HCT116 (cell line): Measurements from ENCODE around the gene SHISA4. TPM values are rescaled to one million over a fixed set of nuclear protein-coding genes. Genes with fewer than 3 reads are reported as not detected.

Experiments used
- ATAC-seq: fragments of 200-7000 bp; cut with Tn5 transposase; 2 replicates; pipeline ENCODE4 v1.9.1; 2020; ENCODE audit warnings: mild to moderate bottlenecking, moderate library complexity
- BruUV-seq: library from RNA; stranded (reverse); fragments of 400-500 nt; replicated peaks from 2 replicates; lab custom pipeline; 2021; lab: Mats Ljungman, UMichigan
- CTCF ChIA-PET: fragments of 300-600 bp; sonication (Branson Sonifier 250); formaldehyde crosslinking; loops from one replicate; lab custom pipeline; 2021; ENCODE audit warnings: antibody characterized with exemption; lab: Charles Lee
- POLR2A ChIA-PET: fragments of 300-600, 350-600 bp; sonication (Branson Sonifier 250); formaldehyde crosslinking; loops from one replicate; lab custom pipeline; 2021; ENCODE audit warnings: antibody characterized with exemption; lab: Charles Lee
- RAD21 ChIA-PET, 2 experiments: fragments of 300-600 bp; sonication (Branson Sonifier 250); formaldehyde crosslinking; loops; one replicate each; lab custom pipeline; 2023; ENCODE audit warnings: low total read pairs in 2 of 2; ENCODE audit not compliant: uncharacterized antibody in 2 of 2, unreplicated experiment in 2 of 2, low non-redundant PET in 1 of 2; lab: Charles Lee
- DNase-seq: peaks from one replicate; pipeline ENCODE4 v3.0.0-alpha.2; 2010; ENCODE audit warnings: low read depth, low spot score
- H2AFZ ChIP-seq: fragments of 200-600 bp; shearing (Covaris generic), sonication (generic); 2 replicates; pipeline ENCODE4 v1.6.1; 2017; ENCODE audit warnings: low read depth, mixed run types, mixed read lengths, antibody characterized with exemption, low read length; ENCODE audit not compliant: poor library complexity, severe bottlenecking
- H3K27ac ChIP-seq: 2 replicates; pipeline ENCODE4 v1.5.1; 2012; ENCODE audit warnings: low read depth, low read length
- H3K27me3 ChIP-seq: fragments of 200-600 bp; sonication (generic); 2 replicates; pipeline ENCODE4 v1.6.1; 2016; ENCODE audit warnings: mixed run types, low read length, mixed read lengths; ENCODE audit not compliant: insufficient read depth
- H3K36me3 ChIP-seq, 2 experiments: fragments of 200-500 bp in 1 of 2; fragments of 200-600 bp in 1 of 2; sonication (Bioruptor generic) in 1 of 2; sonication (generic) in 1 of 2; 2 replicates each; pipeline versions ENCODE4 v1.5.1 to v1.6.1; 2014 to 2016; ENCODE audit warnings: low read length in 2 of 2, inconsistent platforms in 1 of 2, mixed read lengths in 1 of 2, mixed run types in 1 of 2; ENCODE audit not compliant: insufficient read depth in 2 of 2, control insufficient read depth in 1 of 2
- H3K4me1 ChIP-seq, 2 experiments: fragments of 200-600 bp in 1 of 2; sonication (generic) in 1 of 2; 2 replicates each; pipeline versions ENCODE4 v1.5.1 to v1.6.1; 2012 to 2017; ENCODE audit warnings: low read length in 2 of 2, inconsistent platforms in 1 of 2, mild to moderate bottlenecking in 1 of 2, mixed read lengths in 1 of 2, mixed run types in 1 of 2, moderate library complexity in 1 of 2; ENCODE audit not compliant: insufficient read depth in 2 of 2, control insufficient read depth in 1 of 2
- H3K4me2 ChIP-seq: fragments of 200-600 bp; sonication (generic); 2 replicates; pipeline ENCODE4 v1.6.1; 2017; ENCODE audit warnings: mixed run types, low read length, mixed read lengths
- H3K4me3 ChIP-seq, 2 experiments: fragments of 200-600 bp in 1 of 2; sonication (generic) in 1 of 2; replicated peaks in 1 of 2; 2 replicates each; pipeline ENCODE4 v1.5.1; 2011 to 2016; ENCODE audit warnings: low read length in 2 of 2, control low read depth in 1 of 2, low read depth in 1 of 2, mild to moderate bottlenecking in 1 of 2, mixed read lengths in 1 of 2, mixed run types in 1 of 2
- H3K79me2 ChIP-seq: fragments of 200-600 bp; sonication (generic); 2 replicates; pipeline ENCODE4 v1.6.1; 2017; ENCODE audit warnings: mild to moderate bottlenecking, mixed run types, low read length, moderate library complexity, mixed read lengths; ENCODE audit not compliant: insufficient read depth
- H3K9ac ChIP-seq: fragments of 200-600 bp; sonication (generic); 2 replicates; pipeline ENCODE4 v1.6.1; 2016; ENCODE audit warnings: low read length, mixed read lengths
- H3K9me2 ChIP-seq: fragments of 200-600 bp; sonication (generic), shearing (Covaris generic); 2 replicates; pipeline ENCODE4 v1.6.1; 2017; ENCODE audit warnings: mixed run types, mild to moderate bottlenecking, moderate library complexity; ENCODE audit not compliant: insufficient read depth
- H3K9me3 ChIP-seq, 2 experiments: fragments of 200-500 bp in 1 of 2; fragments of 200-600 bp in 1 of 2; sonication (Bioruptor generic) in 1 of 2; sonication (generic) in 1 of 2; 2 replicates each; pipeline ENCODE4 v1.6.1; 2014 to 2017; ENCODE audit warnings: low read length in 2 of 2, mixed read lengths in 2 of 2, inconsistent platforms in 1 of 2, low read depth in 1 of 2, mild to moderate bottlenecking in 1 of 2, mixed run types in 1 of 2, moderate library complexity in 1 of 2; ENCODE audit not compliant: control insufficient read depth in 1 of 2, insufficient read depth in 1 of 2
- H4K20me1 ChIP-seq: fragments of 200-600 bp; sonication (generic), shearing (Covaris generic); 2 replicates; pipeline ENCODE4 v1.6.1; 2017; ENCODE audit warnings: mixed run types, mild to moderate bottlenecking, moderate library complexity; ENCODE audit not compliant: insufficient read depth
- ATF3 ChIP-seq: IDR thresholded peaks from 2 replicates; pipeline ENCODE4 v1.6.1; 2012
- CBX3 ChIP-seq: IDR thresholded peaks from 2 replicates; pipeline ENCODE4 v1.6.1; 2012; ENCODE audit warnings: low read depth
- CEBPB ChIP-seq: IDR thresholded peaks from 2 replicates; pipeline ENCODE4 v1.6.1; 2012; ENCODE audit warnings: low read depth
- CTCF ChIP-seq, 3 experiments: fragments of 200-600 bp in 1 of 3; sonication (generic) in 1 of 3; IDR thresholded peaks in 2 of 3; conservative IDR thresholded peaks in 1 of 3; 2 replicates each; pipeline ENCODE4 v1.5.1; 2012 to 2017; ENCODE audit warnings: low read depth in 2 of 3, low read length in 2 of 3, antibody characterized with exemption in 1 of 3, borderline replicate concordance in 1 of 3, control low read depth in 1 of 3, mild to moderate bottlenecking in 1 of 3, mixed read lengths in 1 of 3, mixed run types in 1 of 3, moderate library complexity in 1 of 3; ENCODE audit not compliant: insufficient read depth in 1 of 3
- ELF1 ChIP-seq: IDR thresholded peaks from 2 replicates; pipeline ENCODE4 v1.6.1; 2012; ENCODE audit warnings: low read depth, borderline replicate concordance
- EZH2 ChIP-seq: fragments of 200-600 bp; sonication (generic); IDR thresholded peaks from 2 replicates; pipeline ENCODE4 v1.6.1; 2017; ENCODE audit warnings: antibody characterized with exemption, mixed run types
- EZH2phosphoT487 ChIP-seq: fragments of 200-600 bp; IDR thresholded peaks from 2 replicates; pipeline ENCODE4 v1.6.1; 2018; ENCODE audit warnings: antibody characterized with exemption, borderline replicate concordance
- JUND ChIP-seq: IDR thresholded peaks from 2 replicates; pipeline ENCODE4 v1.6.1; 2012
- MAX ChIP-seq: IDR thresholded peaks from 2 replicates; pipeline ENCODE4 v1.6.1; 2012
- POLR2A ChIP-seq: IDR thresholded peaks from 2 replicates; pipeline ENCODE4 v1.7.0; 2011; ENCODE audit warnings: borderline replicate concordance; ENCODE audit not compliant: insufficient read depth, insufficient read length; ENCODE audit errors: extremely low read depth
- POLR2AphosphoS5 ChIP-seq: IDR thresholded peaks from 2 replicates; pipeline ENCODE4 v1.6.1; 2011; ENCODE audit warnings: mild to moderate bottlenecking, low read depth, low read length, moderate library complexity
- RAD21 ChIP-seq: IDR thresholded peaks from 2 replicates; pipeline ENCODE4 v1.6.1; 2012; ENCODE audit warnings: low read depth, mild to moderate bottlenecking
- REST ChIP-seq: IDR thresholded peaks from 2 replicates; pipeline ENCODE4 v1.6.1; 2012; ENCODE audit warnings: low read depth
- SP1 ChIP-seq: IDR thresholded peaks from 2 replicates; pipeline ENCODE4 v1.6.1; 2012; ENCODE audit warnings: low read depth
- SRF ChIP-seq: IDR thresholded peaks from 2 replicates; pipeline ENCODE4 v1.6.1; 2012; ENCODE audit warnings: low read depth
- TCF7L2 ChIP-seq: IDR thresholded peaks from 2 replicates; pipeline ENCODE4 v1.7.0; 2011; ENCODE audit warnings: borderline replicate concordance, inconsistent platforms; ENCODE audit not compliant: insufficient read depth, insufficient read length; ENCODE audit errors: extremely low read depth
- YY1 ChIP-seq: IDR thresholded peaks from 2 replicates; pipeline ENCODE4 v1.6.1; 2011; ENCODE audit warnings: low read length, low read depth, moderate library complexity, mild to moderate bottlenecking; ENCODE audit not compliant: insufficient replicate concordance; ENCODE audit errors: extremely low read depth
- ZBTB33 ChIP-seq: IDR thresholded peaks from 2 replicates; pipeline ENCODE4 v1.6.1; 2011; ENCODE audit warnings: mild to moderate bottlenecking, low read length, moderate library complexity; ENCODE audit not compliant: insufficient replicate concordance; ENCODE audit errors: extremely low read depth
- ZFX ChIP-seq: fragments of 450-650 bp; IDR thresholded peaks from 2 replicates; pipeline ENCODE4 v1.6.1; 2017
- ZNF274 ChIP-seq: fragments of 200-500 bp; sonication (Bioruptor generic); IDR thresholded peaks from 2 replicates; pipeline ENCODE4 v1.6.1; 2014; ENCODE audit warnings: mild to moderate bottlenecking, low read depth, low read length, inconsistent platforms
- intact Hi-C: fragments of 100-400 bp; cut with micrococcal nuclease; formaldehyde crosslinking; loops from 2 replicates; pipeline ENCODE4 v1.10.0; 2022
- total RNA-seq: library from RNA; stranded (reverse); gene quantifications from one replicate; pipeline ENCODE4 v1.2.1, GENCODE V29; 2021; ENCODE audit not compliant: unreplicated experiment

Gene SHISA4
- total RNA-seq, 1 experiment from 2014 or later, result 15.2 TPM

- Histone ChIP-seq H3K4me1 (peaks cover 37 to 56% of the 10 kb centered on the region in 2 experiments), H3K4me2 (peak overlapping the region; percentile 71), H3K4me3 (peak overlapping the region in 1 of 2 experiments; percentile 23; a peak in 1 of 4 replicates), H3K9ac (peak overlapping the region; percentile 54), H3K27me3 (no peaks in the 10 kb centered on the region), H3K9me2 (no peaks in the 10 kb centered on the region), H4K20me1 (no peaks in the 10 kb centered on the region), H3K79me2 (no peaks in the 10 kb centered on the region), H2AFZ (no peak overlapping the region), H3K36me3 (no peaks in the 10 kb centered on the region), H3K9me3 (no peaks in the 10 kb centered on the region), H3K27ac (peak overlapping the region; percentile 64)
- ChIA-PET POLR2A (interaction anchor here (1.0 to 2.0 kb wide), 5 partner anchors 13 to 168 kb away, joined by 3 to 9 read pairs (median 5); partner anchors contain the start of gene ELF3), CTCF (interaction anchor here (0.8 to 4.2 kb wide), 7 partner anchors 8 to 322 kb away, joined by 3 to 27 read pairs (median 3); partner anchors contain the start of gene IPO9), RAD21 (interaction anchor here in 1 of 2 experiments (0.9 kb wide), 1 partner anchor 91 kb away, joined by 5 read pairs; no protein-coding TSS in a partner anchor)
- ATAC-seq (peak; percentile 67), DNase-seq (peak; percentile 71)
- intact Hi-C loops, result no loop called here
- BruUV-seq, result no TSS peak
- TF ChIP-seq TCF7L2 (no peak), ZFX (no peak), EZH2phosphoT487 (no peak), ATF3 (no peak), CTCF (IDR thresholded peaks at IDR 0.05 in 2 of 3, conservative IDR thresholded peaks at IDR 0.05 in 1 of 3; ENCODE audit: borderline replicate concordance in 1 of 3, insufficient read depth in 1 of 3, low read depth in 2 of 3, low read length in 2 of 3) (peak in 2 of 3 experiments; percentile 38 to 43; a peak in 4 of 6 replicates), ZBTB33 (peak; percentile 37), CBX3 (no peak), RAD21 (no peak), ELF1 (no peak), SRF (no peak), CEBPB (no peak), ZNF274 (no peak), REST (no peak), YY1 (peak; percentile 18), MAX (no peak), EZH2 (no peak), POLR2AphosphoS5 (peak; percentile 68), JUND (no peak), SP1 (no peak), POLR2A (no peak)
Measured at GRCh38 chr1:201882665-201883132, 6.0 kb upstream of the SHISA4 start.
